ENCODE measurements around the gene MYO7A.

The MYO7A gene

DNA sequence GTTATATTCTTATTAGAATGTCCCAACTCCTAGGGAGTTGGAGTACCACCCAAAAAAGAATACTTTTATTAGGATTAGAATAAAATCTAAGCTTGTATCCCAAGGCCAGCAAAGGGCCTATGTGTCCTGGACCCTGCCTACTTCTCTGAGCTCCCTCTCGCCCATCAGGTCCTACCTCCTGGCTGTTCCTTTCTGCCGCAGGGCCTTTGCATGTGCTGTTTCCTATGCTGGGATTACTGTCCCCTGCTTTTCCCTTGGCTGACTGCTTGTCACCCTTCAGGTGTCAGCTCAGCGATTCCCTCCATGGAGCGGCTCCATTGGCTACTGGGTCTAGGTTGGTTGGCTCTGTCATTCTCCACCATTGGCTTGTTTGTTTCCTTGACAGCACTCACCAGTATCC, 13.4 kb downstream of the MYO7A start:
- Histone ChIP-seq H3K4me3 (ENCODE audit: low read depth, low read length) (no peak overlapping the region), H3K36me3 (ENCODE audit: control insufficient read depth, insufficient read depth, low read length) (no peaks in the 10 kb centered on the region), H3K27ac (ENCODE audit: low read depth, low read length) (no peak overlapping the region), H3K9me3 (ENCODE audit: control insufficient read depth, insufficient read depth, low read length) (no peaks in the 10 kb centered on the region), H3K27me3 (ENCODE audit: control insufficient read depth, insufficient read depth, low read length) (no peaks in the 10 kb centered on the region; the same call in 1 of the 2 replicates), H3K4me1 (ENCODE audit: control insufficient read depth, insufficient read depth, low read length) (peaks cover 6% of the 10 kb centered on the region; the same call in 1 of the 2 replicates), H3K9ac (ENCODE audit: low read depth, low read length) (no peak overlapping the region)

DNA sequence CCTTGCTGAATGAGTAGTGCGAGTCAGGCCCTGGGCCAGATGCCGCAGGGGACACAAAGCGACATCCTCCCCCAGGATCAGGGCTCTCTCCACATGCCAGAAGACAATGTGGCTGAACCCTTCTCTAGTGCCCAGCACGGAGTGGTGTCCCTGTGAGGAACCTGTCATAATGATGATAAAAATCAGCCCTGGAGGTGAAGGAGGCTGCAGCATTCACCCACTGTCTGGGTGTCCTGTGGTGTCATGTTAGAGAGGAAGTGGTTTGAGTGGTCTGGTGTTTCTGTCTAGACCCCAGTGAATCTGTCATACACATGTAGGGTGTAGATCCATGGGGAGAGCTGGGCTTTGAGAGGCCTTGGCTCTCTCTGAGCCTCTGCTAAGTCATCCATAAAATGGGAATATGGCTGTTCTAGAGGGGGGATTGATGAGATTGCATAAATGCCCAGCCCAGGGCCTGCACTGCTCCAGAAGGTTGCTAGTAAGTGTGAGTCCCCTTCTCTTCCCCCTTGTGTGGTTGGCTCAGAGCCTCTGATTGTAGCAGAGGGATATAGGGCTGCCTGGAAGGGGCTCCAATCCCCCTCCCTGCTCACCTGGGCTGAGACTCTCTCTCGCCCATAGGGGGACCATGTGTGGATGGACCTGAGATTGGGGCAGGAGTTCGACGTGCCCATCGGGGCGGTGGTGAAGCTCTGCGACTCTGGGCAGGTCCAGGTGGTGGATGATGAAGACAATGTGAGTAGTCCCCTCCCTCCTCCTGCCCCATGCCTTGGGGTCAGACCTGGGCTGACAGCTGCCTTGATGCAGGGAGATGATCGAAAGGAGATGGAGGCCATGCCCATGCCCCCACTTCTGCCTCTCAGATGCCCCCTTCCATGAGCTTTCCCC, 14.3 kb downstream of the MYO7A start:
- no peak overlapping the region for H3K27ac ChIP-seq (ENCODE audit: low read depth, low read length)
- no peaks in the 10 kb centered on the region for H3K9me3 ChIP-seq (ENCODE audit: control insufficient read depth, insufficient read depth, low read length)
- H3K4me3 ChIP-seq (ENCODE audit: low read depth, low read length) = no peak overlapping the region
- no peaks in the 10 kb centered on the region for H3K36me3 ChIP-seq (ENCODE audit: control insufficient read depth, insufficient read depth, low read length)
- H3K9ac ChIP-seq (ENCODE audit: low read depth, low read length) = no peak overlapping the region
- no peaks in the 10 kb centered on the region; the same call in 1 of the 2 replicates for H3K27me3 ChIP-seq (ENCODE audit: control insufficient read depth, insufficient read depth, low read length)
- H3K4me1 ChIP-seq (ENCODE audit: control insufficient read depth, insufficient read depth, low read length) = peaks cover 6% of the 10 kb centered on the region; the same call in 1 of the 2 replicates

GRCh38 chr11:77143405-77144020, 15.5 kb downstream of the MYO7A start:
- no peak overlapping the region for H3K9ac ChIP-seq (ENCODE audit: low read depth, low read length)
- H3K4me3 ChIP-seq (ENCODE audit: low read depth, low read length) = no peak overlapping the region
- H3K27ac ChIP-seq (ENCODE audit: low read depth, low read length) = no peak overlapping the region
- H3K4me1 ChIP-seq (ENCODE audit: control insufficient read depth, insufficient read depth, low read length) = peaks cover 12% of the 10 kb centered on the region
- H3K27me3 ChIP-seq (ENCODE audit: control insufficient read depth, insufficient read depth, low read length) = no peaks in the 10 kb centered on the region; the same call in 1 of the 2 replicates
- no peaks in the 10 kb centered on the region for H3K9me3 ChIP-seq (ENCODE audit: control insufficient read depth, insufficient read depth, low read length)
- H3K36me3 ChIP-seq (ENCODE audit: control insufficient read depth, insufficient read depth, low read length) = no peaks in the 10 kb centered on the region

- peaks cover 13% of the 10 kb centered on the region for H3K4me1 ChIP-seq (ENCODE audit: control insufficient read depth, insufficient read depth, low read length)
- no peak overlapping the region for H3K27ac ChIP-seq (ENCODE audit: low read depth, low read length)
- H3K9me3 ChIP-seq (ENCODE audit: control insufficient read depth, insufficient read depth, low read length) = no peaks in the 10 kb centered on the region
- H3K9ac ChIP-seq (ENCODE audit: low read depth, low read length) = no peak overlapping the region
- no peak overlapping the region for H3K4me3 ChIP-seq (ENCODE audit: low read depth, low read length)
- no peaks in the 10 kb centered on the region; the same call in 1 of the 2 replicates for H3K27me3 ChIP-seq (ENCODE audit: control insufficient read depth, insufficient read depth, low read length)
- no peaks in the 10 kb centered on the region for H3K36me3 ChIP-seq (ENCODE audit: control insufficient read depth, insufficient read depth, low read length)
These were observed 16.3 kb downstream of the MYO7A start for GRCh38 chr11:77144196-77144856.

GRCh38 chr11:77144857-77145428, 16.9 kb downstream of the MYO7A start:
- Histone ChIP-seq H3K9me3 (ENCODE audit: control insufficient read depth, insufficient read depth, low read length) (no peaks in the 10 kb centered on the region), H3K4me1 (ENCODE audit: control insufficient read depth, insufficient read depth, low read length) (peaks cover 11% of the 10 kb centered on the region), H3K27me3 (ENCODE audit: control insufficient read depth, insufficient read depth, low read length) (no peaks in the 10 kb centered on the region; the same call in 1 of the 2 replicates), H3K36me3 (ENCODE audit: control insufficient read depth, insufficient read depth, low read length) (no peaks in the 10 kb centered on the region), H3K4me3 (ENCODE audit: low read depth, low read length) (no peak overlapping the region), H3K9ac (ENCODE audit: low read depth, low read length) (no peak overlapping the region), H3K27ac (ENCODE audit: low read depth, low read length) (no peak overlapping the region)

DNA sequence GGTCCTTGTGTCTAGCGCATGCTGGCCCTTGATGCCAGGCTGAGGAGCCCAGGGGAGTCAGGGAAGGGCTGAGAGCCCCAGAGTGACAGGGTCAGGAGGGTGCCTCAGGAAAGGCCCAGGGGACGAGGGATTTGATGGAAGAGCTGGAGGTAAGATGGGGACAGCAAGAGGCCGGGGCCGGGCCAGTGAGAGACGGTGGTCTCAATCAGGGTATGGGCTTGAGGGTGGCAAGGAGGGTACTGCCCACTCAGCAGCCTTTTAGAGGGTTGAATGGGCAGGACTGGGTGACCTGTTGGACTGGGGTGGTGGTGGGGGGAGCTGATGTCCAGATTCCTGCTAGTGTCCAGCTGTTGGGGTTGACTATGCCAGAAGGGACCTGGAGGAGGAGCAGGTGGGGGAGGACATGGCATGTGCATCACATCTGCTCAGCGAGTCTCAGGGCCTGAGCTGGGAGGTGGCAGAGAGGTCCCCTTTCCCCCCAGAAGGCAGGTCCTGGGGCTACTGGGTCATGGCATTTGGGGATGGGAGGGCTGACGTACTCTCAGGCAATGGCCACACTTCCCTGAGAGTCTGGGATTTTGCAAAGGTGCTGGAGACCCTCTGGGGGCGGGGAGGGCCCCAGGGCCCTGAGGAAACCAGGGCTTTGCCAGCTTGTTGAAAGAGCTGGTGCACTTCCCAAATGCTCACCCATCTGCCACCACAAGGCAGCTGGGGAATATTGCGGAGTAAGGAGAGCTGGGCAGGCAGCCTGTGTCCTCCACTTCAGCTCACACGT, 18.4 kb downstream of the MYO7A start:
- no peak overlapping the region for H3K4me3 ChIP-seq (ENCODE audit: low read depth, low read length)
- no peak overlapping the region for H3K27ac ChIP-seq (ENCODE audit: low read depth, low read length)
- H3K27me3 ChIP-seq (ENCODE audit: control insufficient read depth, insufficient read depth, low read length) = no peaks in the 10 kb centered on the region; the same call in 1 of the 2 replicates
- no peak overlapping the region for H3K9ac ChIP-seq (ENCODE audit: low read depth, low read length)
- H3K4me1 ChIP-seq (ENCODE audit: control insufficient read depth, insufficient read depth, low read length) = peaks cover 7% of the 10 kb centered on the region
- no peaks in the 10 kb centered on the region for H3K9me3 ChIP-seq (ENCODE audit: control insufficient read depth, insufficient read depth, low read length)
- H3K36me3 ChIP-seq (ENCODE audit: control insufficient read depth, insufficient read depth, low read length) = no peaks in the 10 kb centered on the region

DNA sequence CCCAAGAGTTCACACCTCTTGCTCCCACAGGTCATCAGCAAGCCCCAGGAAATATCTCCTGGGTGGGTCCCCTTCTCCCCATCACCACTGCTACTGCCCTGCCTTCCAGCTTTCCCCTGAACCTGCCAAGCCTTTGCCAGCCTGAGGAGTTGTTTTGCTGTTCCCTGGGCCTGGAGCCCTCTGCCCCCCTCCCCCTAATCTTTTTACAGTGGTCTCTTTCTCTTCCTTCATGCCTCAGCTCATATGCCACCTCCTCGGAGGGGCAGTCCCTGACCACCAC, 18.9 kb downstream of the MYO7A start:
- peaks cover 7% of the 10 kb centered on the region for H3K4me1 ChIP-seq (ENCODE audit: control insufficient read depth, insufficient read depth, low read length)
- no peak overlapping the region for H3K4me3 ChIP-seq (ENCODE audit: low read depth, low read length)
- no peak overlapping the region for H3K27ac ChIP-seq (ENCODE audit: low read depth, low read length)
- no peak overlapping the region for H3K9ac ChIP-seq (ENCODE audit: low read depth, low read length)
- H3K9me3 ChIP-seq (ENCODE audit: control insufficient read depth, insufficient read depth, low read length) = no peaks in the 10 kb centered on the region
- no peaks in the 10 kb centered on the region; the same call in 1 of the 2 replicates for H3K27me3 ChIP-seq (ENCODE audit: control insufficient read depth, insufficient read depth, low read length)
- H3K36me3 ChIP-seq (ENCODE audit: control insufficient read depth, insufficient read depth, low read length) = no peaks in the 10 kb centered on the region

- H3K27ac ChIP-seq (ENCODE audit: low read depth, low read length) = no peak overlapping the region
- H3K9ac ChIP-seq (ENCODE audit: low read depth, low read length) = peak overlapping the region; percentile 70
- H3K9me3 ChIP-seq (ENCODE audit: control insufficient read depth, insufficient read depth, low read length) = no peaks in the 10 kb centered on the region
- peaks cover 7% of the 10 kb centered on the region for H3K4me1 ChIP-seq (ENCODE audit: control insufficient read depth, insufficient read depth, low read length)
- peak overlapping the region; percentile 76 for H3K4me3 ChIP-seq (ENCODE audit: low read depth, low read length)
- H3K27me3 ChIP-seq (ENCODE audit: control insufficient read depth, insufficient read depth, low read length) = no peaks in the 10 kb centered on the region; the same call in 1 of the 2 replicates
- no peaks in the 10 kb centered on the region for H3K36me3 ChIP-seq (ENCODE audit: control insufficient read depth, insufficient read depth, low read length)
These were observed 19.7 kb downstream of the MYO7A start for GRCh38 chr11:77147668-77148321.

DNA sequence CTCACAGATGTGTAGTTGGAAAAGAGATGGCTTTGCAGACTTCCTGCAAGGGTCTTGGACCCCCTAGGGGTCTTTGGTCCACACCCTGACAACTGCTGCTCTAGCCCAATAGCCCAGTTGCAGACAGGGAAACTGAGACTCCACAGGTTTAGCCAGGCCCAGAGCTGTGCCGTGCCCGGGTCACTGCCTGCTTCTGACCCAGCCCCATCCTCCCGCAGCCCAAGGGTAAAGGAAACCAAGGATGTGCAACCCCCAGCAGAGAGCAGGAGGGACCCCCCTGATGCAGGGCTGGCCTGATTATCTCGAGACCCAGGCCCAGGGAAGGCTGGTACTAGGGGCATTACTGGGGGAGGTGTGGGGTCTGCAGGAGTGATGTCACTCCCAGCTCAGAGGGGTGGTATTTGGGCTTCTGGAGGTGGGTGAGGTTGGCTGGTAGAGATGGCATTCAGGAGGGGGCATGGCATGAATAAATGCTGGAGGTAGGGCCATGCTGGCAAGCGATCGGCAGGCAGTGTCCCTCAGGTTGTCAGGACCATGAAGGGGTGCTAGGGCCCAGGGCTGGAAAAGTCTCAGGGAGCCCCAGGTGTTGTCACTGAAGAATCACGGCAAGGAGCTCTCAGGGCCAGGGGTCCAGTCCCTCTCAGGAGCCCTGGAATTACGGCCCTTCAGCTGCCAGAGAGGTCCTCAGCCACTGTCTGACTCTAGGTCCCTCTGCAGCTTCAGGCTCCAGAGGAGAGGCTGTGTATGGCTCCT, 21.1 kb downstream of the MYO7A start:
- Histone ChIP-seq H3K4me1 (ENCODE audit: control insufficient read depth, insufficient read depth, low read length) (peaks cover 7% of the 10 kb centered on the region), H3K27ac (ENCODE audit: low read depth, low read length) (no peak overlapping the region), H3K27me3 (ENCODE audit: control insufficient read depth, insufficient read depth, low read length) (no peaks in the 10 kb centered on the region; the same call in 1 of the 2 replicates), H3K9ac (ENCODE audit: low read depth, low read length) (no peak overlapping the region), H3K36me3 (ENCODE audit: control insufficient read depth, insufficient read depth, low read length) (no peaks in the 10 kb centered on the region), H3K9me3 (ENCODE audit: control insufficient read depth, insufficient read depth, low read length) (no peaks in the 10 kb centered on the region), H3K4me3 (ENCODE audit: low read depth, low read length) (no peak overlapping the region)
